GM19324 (cell line): Measurements from ENCODE around the gene LTF.

Experiments
- ATAC-seq: cut with Tn5 transposase; IDR thresholded peaks from one replicate; pipeline ENCODE4 v1.9.1; 2021; ENCODE audit warnings: mild to moderate bottlenecking, moderate library complexity; ENCODE audit not compliant: unreplicated experiment, low FRiP score

The LTF gene

GRCh38 chr3:46470831-46471230 is 6.1 kb upstream of the LTF start:
- no peak for ATAC-seq

- no peak for ATAC-seq
Observed at GRCh38 chr3:46469680-46470357, 5.1 kb upstream of the LTF start.

- ATAC-seq, result no peak
Observed at GRCh38 chr3:46468753-46469600, 4.3 kb upstream of the LTF start.

- ATAC-seq, result no peak
Observed at GRCh38 chr3:46467562-46467961, 2.9 kb upstream of the LTF start.

- no peak for ATAC-seq
Observed at GRCh38 chr3:46466871-46467403, 2.2 kb upstream of the LTF start.

GRCh38 chr3:46466273-46466672 is 1.6 kb upstream of the LTF start:
- ATAC-seq, result no peak

- no peak for ATAC-seq
Observed at GRCh38 chr3:46465196-46465520, 453 bp upstream of the LTF start.

- ATAC-seq, result no peak
Observed at GRCh38 chr3:46463868-46464241, 850 bp downstream of the LTF start.

- no peak for ATAC-seq
Observed at GRCh38 chr3:46463120-46463867, 1.4 kb downstream of the LTF start.

- no peak for ATAC-seq
Observed at GRCh38 chr3:46462511-46462910, 2.2 kb downstream of the LTF start.

- ATAC-seq, result no peak
Observed at GRCh38 chr3:46462111-46462510, 2.6 kb downstream of the LTF start.

GRCh38 chr3:46460051-46460450 is 4.7 kb downstream of the LTF start:
- ATAC-seq, result no peak

GRCh38 chr3:46456118-46456517 is 8.6 kb downstream of the LTF start:
- ATAC-seq, result no peak

GRCh38 chr3:46455231-46456115 is 9.2 kb downstream of the LTF start:
- ATAC-seq, result no peak

- ATAC-seq, result no peak
Observed at GRCh38 chr3:46454606-46455005, 10.1 kb downstream of the LTF start.

GRCh38 chr3:46454209-46454595 is 10.5 kb downstream of the LTF start:
- ATAC-seq, result no peak

- no peak for ATAC-seq
Observed at GRCh38 chr3:46453526-46454208, 11.0 kb downstream of the LTF start.

GRCh38 chr3:46449755-46450552 is 14.8 kb downstream of the LTF start:
- ATAC-seq, result no peak

GRCh38 chr3:46448721-46449120 is 16.0 kb downstream of the LTF start:
- ATAC-seq, result no peak
